SK-N-SH treated with all-trans-retinoic acid at 6 μM for 48 hours (cell line): ENCODE results near the gene MED16.

Experiments used
- ATAC-seq: fragments of 200-7000 bp; cut with Tn5 transposase; 3 replicates; pipeline ENCODE4 v1.9.1; 2020; ENCODE audit warnings: mild to moderate bottlenecking, moderate library complexity
- ARNTL ChIP-seq: fragments of 450-650 bp; formaldehyde crosslinking; IDR thresholded peaks from 2 replicates; pipeline ENCODE4 v1.5.0; 2020; ENCODE audit warnings: low read depth, mild to moderate bottlenecking, moderate library complexity, borderline replicate concordance
- CREB5 ChIP-seq: fragments of 250-450 bp; sonication (Bioruptor Pico); IDR thresholded peaks from 2 replicates; pipeline ENCODE4 v1.5.1; 2020; ENCODE audit warnings: low read depth, mild to moderate bottlenecking, moderate library complexity
- CSDC2 ChIP-seq: fragments of 250-450 bp; sonication (Bioruptor Pico); IDR thresholded peaks from 2 replicates; pipeline ENCODE4 v1.5.0; 2020; ENCODE audit warnings: mild to moderate bottlenecking, moderate library complexity
- CSRNP3 ChIP-seq: fragments of 250-450 bp; sonication (Bioruptor Pico); IDR thresholded peaks from 2 replicates; pipeline ENCODE4 v1.5.1; 2021; ENCODE audit warnings: mild to moderate bottlenecking, moderate library complexity
- ESRRG ChIP-seq: fragments of 250-450 bp; sonication (Bioruptor Pico); IDR thresholded peaks from 2 replicates; pipeline ENCODE4 v1.6.1; 2021; ENCODE audit warnings: mild to moderate bottlenecking
- GLIS3 ChIP-seq: fragments of 250-450 bp; sonication (Bioruptor Pico); IDR thresholded peaks from 2 replicates; pipeline ENCODE4 v1.5.0; 2020; ENCODE audit warnings: mild to moderate bottlenecking, moderate library complexity
- ISL1 ChIP-seq: fragments of 250-450 bp; sonication (Bioruptor Pico); IDR thresholded peaks from 2 replicates; pipeline ENCODE4 v2.1.2; 2022; ENCODE audit warnings: mild to moderate bottlenecking, moderate library complexity
- OSR1 ChIP-seq: fragments of 250-450 bp; sonication (Bioruptor Pico); IDR thresholded peaks from 2 replicates; pipeline ENCODE4 v1.8.0; 2022; ENCODE audit warnings: moderate library complexity, mild to moderate bottlenecking, inconsistent platforms
- PATZ1 ChIP-seq: fragments of 250-450 bp; sonication (Bioruptor Pico); IDR thresholded peaks from 2 replicates; pipeline ENCODE4 v1.8.0; 2020; ENCODE audit warnings: mild to moderate bottlenecking, moderate library complexity, borderline replicate concordance
- POU6F1 ChIP-seq: fragments of 250-450 bp; sonication (Bioruptor Pico); IDR thresholded peaks from 2 replicates; pipeline ENCODE4 v1.8.0; 2021; ENCODE audit warnings: low read depth, mild to moderate bottlenecking, moderate library complexity, borderline replicate concordance
- PPARA ChIP-seq: fragments of 250-450 bp; sonication (Bioruptor Pico); IDR thresholded peaks from 2 replicates; pipeline ENCODE4 v1.5.0; 2020; ENCODE audit warnings: mild to moderate bottlenecking, borderline replicate concordance
- SNAI2 ChIP-seq: fragments of 250-450 bp; sonication (Bioruptor Pico); IDR thresholded peaks from 2 replicates; pipeline ENCODE4 v1.5.0; 2020; ENCODE audit warnings: mild to moderate bottlenecking, moderate library complexity
- TCF4 ChIP-seq: fragments of 250-450 bp; sonication (Bioruptor Pico); IDR thresholded peaks from 2 replicates; pipeline ENCODE4 v1.8.0; 2021; ENCODE audit warnings: mild to moderate bottlenecking, moderate library complexity, borderline replicate concordance
- TOX ChIP-seq: fragments of 250-450 bp; sonication (Bioruptor Pico); IDR thresholded peaks from 2 replicates; pipeline ENCODE4 v1.8.0; 2021; ENCODE audit warnings: mild to moderate bottlenecking, moderate library complexity, borderline replicate concordance
- TSHZ2 ChIP-seq: fragments of 250-450 bp; sonication (Bioruptor Pico); IDR thresholded peaks from 2 replicates; pipeline ENCODE4 v1.5.0; 2020; ENCODE audit warnings: mild to moderate bottlenecking, moderate library complexity
- ZC3H10 ChIP-seq: fragments of 250-450 bp; sonication (Bioruptor Pico); IDR thresholded peaks from 2 replicates; pipeline ENCODE4 v1.5.1; 2021; ENCODE audit warnings: mild to moderate bottlenecking, moderate library complexity
- ZFP3 ChIP-seq: fragments of 250-450 bp; sonication (Bioruptor Pico); IDR thresholded peaks from 2 replicates; pipeline ENCODE4 v1.5.0; 2020; ENCODE audit warnings: mild to moderate bottlenecking, moderate library complexity
- ZFP30 ChIP-seq: fragments of 450-650 bp; formaldehyde crosslinking; IDR thresholded peaks from 2 replicates; pipeline ENCODE4 v1.5.0; 2022; ENCODE audit warnings: mild to moderate bottlenecking, moderate library complexity
- ZNF565 ChIP-seq: fragments of 450-650 bp; formaldehyde crosslinking; conservative IDR thresholded peaks from 2 replicates; pipeline ENCODE4 v1.5.0; 2020; ENCODE audit warnings: low read depth, mild to moderate bottlenecking, moderate library complexity
- ZNF70 ChIP-seq: fragments of 450-650 bp; formaldehyde crosslinking; IDR thresholded peaks from 2 replicates; pipeline ENCODE4 v1.5.0; 2020; ENCODE audit warnings: mild to moderate bottlenecking, moderate library complexity
- ZNF8 ChIP-seq: fragments of 450-650 bp; formaldehyde crosslinking; IDR thresholded peaks from 2 replicates; pipeline ENCODE4 v1.5.0; 2020; ENCODE audit warnings: mild to moderate bottlenecking, moderate library complexity

Gene MED16

GRCh38 chr19:848386-848921 is 44.5 kb downstream of the MED16 start:
- no peak for ATAC-seq
- TF ChIP-seq GLIS3 (CRISPR knock-in tag) (no peak), POU6F1 (no peak), OSR1 (CRISPR knock-in tag) (no peak), SNAI2 (CRISPR knock-in tag) (no peak), CREB5 (CRISPR knock-in tag) (no peak), TOX (CRISPR knock-in tag) (no peak), ZFP3 (CRISPR knock-in tag) (no peak), ISL1 (CRISPR knock-in tag) (no peak), ZNF565 (CRISPR knock-in tag) (no peak), ZC3H10 (CRISPR knock-in tag) (no peak), CSRNP3 (CRISPR knock-in tag) (no peak), CSDC2 (CRISPR knock-in tag) (no peak), TCF4 (CRISPR knock-in tag) (no peak), ARNTL (no peak), PATZ1 (no peak)

GRCh38 chr19:845707-846521 is 47.1 kb downstream of the MED16 start:
- TF ChIP-seq TOX (CRISPR knock-in tag) (no peak), CSDC2 (CRISPR knock-in tag) (no peak), TCF4 (CRISPR knock-in tag) (no peak), PPARA (no peak), CSRNP3 (CRISPR knock-in tag) (no peak), TSHZ2 (CRISPR knock-in tag) (no peak), ESRRG (no peak), OSR1 (CRISPR knock-in tag) (no peak), ARNTL (no peak), ZNF565 (CRISPR knock-in tag) (no peak), POU6F1 (no peak), ZNF70 (CRISPR knock-in tag) (no peak), SNAI2 (CRISPR knock-in tag) (no peak), GLIS3 (CRISPR knock-in tag) (no peak), ZFP3 (CRISPR knock-in tag) (no peak), ZC3H10 (CRISPR knock-in tag) (no peak), ZFP30 (CRISPR knock-in tag) (no peak), ZNF8 (no peak)
- no peak for ATAC-seq
